ENCODE data around the gene CD40.
"Not testable (repeated sequence)": the region's sequence is repeated elsewhere in the genome, so short reads cannot be mapped to it uniquely, and the experiment has no call there.

Gene CD40

GRCh38 chr20:46117704-46118467, at the start of gene CD40:
CD40 (plus strand) TSS chr20:46118314; CDS start chr20:46118344, 30 bp downstream.
- DNase-seq = no peak

GRCh38 chr20:46070215-46070900, 47.8 kb upstream of the CD40 start:
- DNase-seq = no peak

GRCh38 chr20:46071573-46071972, 46.5 kb upstream of the CD40 start:
- no peak for DNase-seq

GRCh38 chr20:46073024-46073423, 45.1 kb upstream of the CD40 start:
- no peak for DNase-seq

GRCh38 chr20:46073443-46073842, 44.7 kb upstream of the CD40 start:
- no peak for DNase-seq

GRCh38 chr20:46074006-46074405, 44.1 kb upstream of the CD40 start:
- DNase-seq = no peak

GRCh38 chr20:46076806-46077205, 41.3 kb upstream of the CD40 start:
- DNase-seq = no peak

- no peak for DNase-seq
These were observed 40.3 kb upstream of the CD40 start for GRCh38 chr20:46077642-46078305.

- no peak for DNase-seq
These were observed 39.2 kb upstream of the CD40 start for GRCh38 chr20:46078954-46079353.

- DNase-seq = no peak
These were observed 37.0 kb upstream of the CD40 start for GRCh38 chr20:46081074-46081473.

- no peak for DNase-seq
These were observed 35.0 kb upstream of the CD40 start for GRCh38 chr20:46083101-46083500.

- DNase-seq = no peak
These were observed 34.5 kb upstream of the CD40 start for GRCh38 chr20:46083531-46084061.

GRCh38 chr20:46084805-46085178, 33.3 kb upstream of the CD40 start:
- no peak for DNase-seq

- no peak for DNase-seq
These were observed 32.8 kb upstream of the CD40 start for GRCh38 chr20:46085179-46085851.

- no peak for DNase-seq
These were observed 31.0 kb upstream of the CD40 start for GRCh38 chr20:46087161-46087560.

GRCh38 chr20:46088409-46089166, 29.5 kb upstream of the CD40 start:
- DNase-seq = no peak

GRCh38 chr20:46089167-46089416, 29.0 kb upstream of the CD40 start:
- peak; percentile 57 for DNase-seq

- peak; percentile 92 for DNase-seq
These were observed 28.4 kb upstream of the CD40 start, which contains the start of gene NCOA5 for GRCh38 chr20:46089417-46090388. NCOA5 (minus strand) TSS chr20:46089962; CDS start chr20:46079424, 10,538 bp downstream.

GRCh38 chr20:46091622-46092535, 26.2 kb upstream of the CD40 start:
- DNase-seq = not testable (repeated sequence)

- no peak for DNase-seq
These were observed 24.6 kb upstream of the CD40 start for GRCh38 chr20:46093531-46093930.

Measured in NK-92 treated with Interleukin-12 subunit alpha and Interleukin-12 subunit beta, amount 100 ng/mL, for 24 hours (cell line).